Activated naive CD8-positive, alpha-beta T cell treated with anti-CD3 and anti-CD28 coated beads for 36 hours (primary cell): Measurements from ENCODE around the gene MSL3B.
A peak's percentile ranks its signal among the peaks of the same experiment; 100 is the strongest.

Experiments
- DNase-seq: peaks from one replicate; pipeline ENCODE4 v3.0.0; 2021
- H3K27ac Mint-ChIP-seq: one replicate; pipeline ENCODE4 v1.8.0; 2022; ENCODE audit warnings: mild to moderate bottlenecking, moderate library complexity, mixed read lengths
- H3K27me3 Mint-ChIP-seq: one replicate; pipeline ENCODE4 v1.8.0; 2022; ENCODE audit warnings: mild to moderate bottlenecking, mixed read lengths
- H3K36me3 Mint-ChIP-seq: one replicate; pipeline ENCODE4 v1.8.0; 2021; ENCODE audit warnings: mild to moderate bottlenecking, mixed read lengths
- H3K4me1 Mint-ChIP-seq: one replicate; pipeline ENCODE4 v1.8.0; 2021; ENCODE audit warnings: mixed read lengths
- H3K4me3 Mint-ChIP-seq: one replicate; pipeline ENCODE4 v1.8.0; 2022; ENCODE audit warnings: mild to moderate bottlenecking, moderate library complexity, mixed read lengths
- H3K9me3 Mint-ChIP-seq: one replicate; pipeline ENCODE4 v1.8.0; 2022; ENCODE audit warnings: mixed read lengths

Gene MSL3B

DNA sequence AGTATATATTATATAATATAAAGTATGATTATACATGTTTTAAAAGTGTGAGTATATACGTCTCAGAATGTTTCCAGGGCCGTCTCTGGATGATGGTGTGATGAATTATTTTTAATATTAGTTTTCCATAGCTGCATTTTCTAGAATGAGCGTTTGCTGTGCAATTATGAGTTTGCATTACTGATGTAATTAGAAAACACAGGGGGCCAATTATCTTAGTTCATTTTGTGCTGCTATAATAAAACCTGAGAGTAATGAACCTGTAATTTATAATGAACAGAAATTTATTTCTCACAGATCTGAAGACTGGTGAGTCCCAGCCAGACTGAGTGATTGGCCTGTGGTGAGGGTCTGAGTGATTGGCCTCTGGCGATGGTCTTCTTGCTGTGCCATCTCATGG is 9.9 kb downstream of the MSL3B start:
- no peaks in the 10 kb centered on the region for H3K9me3 Mint-ChIP-seq
- H3K36me3 Mint-ChIP-seq, result peaks cover 16% of the 10 kb centered on the region
- H3K4me3 Mint-ChIP-seq, result no peak overlapping the region
- H3K27me3 Mint-ChIP-seq, result peaks cover 10% of the 10 kb centered on the region
- DNase-seq, result no peak
- H3K4me1 Mint-ChIP-seq, result peaks cover 12% of the 10 kb centered on the region
- no peak overlapping the region for H3K27ac Mint-ChIP-seq

- DNase-seq, result peak; percentile 51
- no peak overlapping the region for H3K4me3 Mint-ChIP-seq
- H3K36me3 Mint-ChIP-seq, result peaks cover 22% of the 10 kb centered on the region
- no peaks in the 10 kb centered on the region for H3K9me3 Mint-ChIP-seq
- no peak overlapping the region for H3K27ac Mint-ChIP-seq
- H3K4me1 Mint-ChIP-seq, result peaks cover 16% of the 10 kb centered on the region
- H3K27me3 Mint-ChIP-seq, result peaks cover 15% of the 10 kb centered on the region
These were observed 10.6 kb downstream of the MSL3B start for GRCh38 chr2:233857511-233858141.

GRCh38 chr2:233856184-233856583 is 12.0 kb downstream of the MSL3B start:
- Mint-ChIP-seq H3K4me1 (peaks cover 20% of the 10 kb centered on the region), H3K27me3 (peaks cover 22% of the 10 kb centered on the region), H3K27ac (no peak overlapping the region), H3K4me3 (no peak overlapping the region), H3K36me3 (peaks cover 30% of the 10 kb centered on the region), H3K9me3 (no peaks in the 10 kb centered on the region)
- DNase-seq, result no peak

GRCh38 chr2:233855345-233855744 is 12.8 kb downstream of the MSL3B start:
- peak overlapping the region; percentile 94 for H3K4me3 Mint-ChIP-seq
- peaks cover 30% of the 10 kb centered on the region for H3K36me3 Mint-ChIP-seq
- H3K4me1 Mint-ChIP-seq, result peaks cover 20% of the 10 kb centered on the region
- DNase-seq, result no peak
- H3K9me3 Mint-ChIP-seq, result no peaks in the 10 kb centered on the region
- H3K27ac Mint-ChIP-seq, result no peak overlapping the region
- H3K27me3 Mint-ChIP-seq, result peaks cover 22% of the 10 kb centered on the region

GRCh38 chr2:233854241-233854981 is 13.8 kb downstream of the MSL3B start, which contains the start of gene HJURP:
Gene HJURP (minus strand): TSS chr2:233854535. CDS start chr2:233854500, 35 bp downstream.
- peaks cover 22% of the 10 kb centered on the region for H3K27me3 Mint-ChIP-seq
- H3K36me3 Mint-ChIP-seq, result peaks cover 38% of the 10 kb centered on the region
- no peaks in the 10 kb centered on the region for H3K9me3 Mint-ChIP-seq
- H3K4me1 Mint-ChIP-seq, result peaks cover 20% of the 10 kb centered on the region
- peak within 1 kb of the TSS; percentile 94 for H3K27ac Mint-ChIP-seq
- H3K4me3 Mint-ChIP-seq, result peak within 1 kb of the TSS; percentile 94
- peak; percentile 91 for DNase-seq

GRCh38 chr2:233853883-233854240 is 14.3 kb downstream of the MSL3B start:
- peak overlapping the region; percentile 94 for H3K4me3 Mint-ChIP-seq
- H3K36me3 Mint-ChIP-seq, result peaks cover 44% of the 10 kb centered on the region
- peak overlapping the region; percentile 89 for H3K27ac Mint-ChIP-seq
- peaks cover 24% of the 10 kb centered on the region for H3K4me1 Mint-ChIP-seq
- H3K9me3 Mint-ChIP-seq, result no peaks in the 10 kb centered on the region
- H3K27me3 Mint-ChIP-seq, result peaks cover 26% of the 10 kb centered on the region
- no peak for DNase-seq

DNA sequence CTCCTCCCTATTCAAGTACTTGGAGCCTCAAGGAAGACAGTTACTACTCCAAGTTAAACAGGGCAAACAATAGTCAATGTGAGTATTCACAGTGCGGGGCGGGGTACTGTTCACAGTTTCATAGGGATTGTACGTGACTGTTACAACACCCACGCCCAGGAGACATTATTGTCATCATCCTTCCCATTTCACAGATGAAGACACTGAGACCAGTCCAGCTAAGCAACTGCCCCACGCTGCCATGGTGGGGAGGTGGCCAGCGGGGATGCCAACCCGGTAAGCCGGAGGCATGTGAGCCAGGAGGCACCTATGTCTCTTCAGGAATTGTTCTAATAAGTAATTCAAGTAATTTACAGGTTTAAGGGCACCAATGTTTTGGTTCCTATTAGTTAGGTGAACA is 14.8 kb downstream of the MSL3B start:
- Mint-ChIP-seq H3K36me3 (peaks cover 49% of the 10 kb centered on the region), H3K27me3 (peaks cover 26% of the 10 kb centered on the region), H3K27ac (peak overlapping the region; percentile 89), H3K4me1 (peaks cover 26% of the 10 kb centered on the region), H3K4me3 (peak overlapping the region; percentile 94), H3K9me3 (no peaks in the 10 kb centered on the region)
- DNase-seq, result no peak

DNA sequence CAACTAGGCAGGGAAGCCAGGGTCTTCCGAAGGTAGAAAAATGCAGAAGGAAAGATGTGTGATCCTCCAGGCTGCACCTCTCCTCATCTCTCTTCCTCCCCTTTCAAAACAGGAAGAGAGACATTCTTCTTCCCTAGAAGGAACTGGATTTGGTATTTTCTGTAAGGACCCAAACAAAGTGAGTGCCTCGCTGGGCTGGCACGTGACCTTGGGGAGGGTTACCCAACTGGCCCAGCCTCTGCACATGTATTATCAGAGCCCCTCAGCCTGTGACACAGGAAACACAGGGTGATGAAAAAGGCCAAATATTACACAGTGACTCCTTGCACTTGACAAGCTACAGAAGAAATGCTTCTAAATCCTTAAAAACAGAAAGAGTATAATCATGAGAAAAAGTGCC is 16.1 kb downstream of the MSL3B start:
- H3K4me1 Mint-ChIP-seq, result peaks cover 20% of the 10 kb centered on the region
- H3K27ac Mint-ChIP-seq, result no peak overlapping the region
- peaks cover 58% of the 10 kb centered on the region for H3K36me3 Mint-ChIP-seq
- H3K9me3 Mint-ChIP-seq, result no peaks in the 10 kb centered on the region
- no peak for DNase-seq
- H3K4me3 Mint-ChIP-seq, result peak overlapping the region; percentile 94
- peaks cover 26% of the 10 kb centered on the region for H3K27me3 Mint-ChIP-seq

DNA sequence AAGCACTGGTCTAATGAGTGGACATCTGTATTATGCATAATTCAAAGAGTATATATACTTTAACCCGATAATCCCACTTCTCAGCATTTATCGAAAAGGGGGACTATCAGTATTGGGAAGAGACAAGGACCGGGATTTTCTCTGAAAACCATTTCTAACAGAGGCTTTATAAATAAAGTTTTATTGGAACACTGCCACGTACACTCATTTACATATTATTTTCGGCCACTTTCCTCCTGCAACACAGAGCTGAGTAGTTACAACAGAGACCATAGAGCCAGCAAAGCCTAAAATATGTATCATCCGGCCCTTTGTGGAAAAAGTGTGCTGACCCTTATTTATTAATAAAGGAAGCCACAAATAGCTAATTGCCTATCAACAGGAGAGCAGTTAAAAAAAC is 17.0 kb downstream of the MSL3B start:
- Mint-ChIP-seq H3K9me3 (no peaks in the 10 kb centered on the region), H3K4me3 (no peak overlapping the region), H3K4me1 (peaks cover 20% of the 10 kb centered on the region), H3K27ac (no peak overlapping the region), H3K36me3 (peaks cover 65% of the 10 kb centered on the region), H3K27me3 (peaks cover 23% of the 10 kb centered on the region)
- no peak for DNase-seq

DNA sequence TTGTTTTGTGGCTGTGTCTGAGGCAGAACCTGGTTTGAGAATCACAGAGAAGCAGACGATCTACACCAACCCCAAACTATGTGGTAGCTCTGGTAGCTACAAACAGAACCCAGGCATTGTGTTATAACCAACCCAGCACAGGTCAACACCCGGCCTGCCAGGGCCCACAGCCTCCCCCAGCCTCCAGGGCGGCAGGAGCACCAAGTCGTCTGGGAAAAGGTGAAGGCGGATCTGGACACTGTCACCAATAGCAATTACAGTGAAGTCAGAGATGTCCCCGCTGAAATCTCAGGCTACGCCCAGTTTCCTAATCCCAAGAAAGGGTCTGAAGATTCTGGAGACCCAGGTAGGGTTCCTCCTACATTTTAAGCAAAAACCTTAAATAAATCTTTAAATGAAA is 17.4 kb downstream of the MSL3B start:
- peaks cover 20% of the 10 kb centered on the region for H3K4me1 Mint-ChIP-seq
- no peak for DNase-seq
- H3K4me3 Mint-ChIP-seq, result no peak overlapping the region
- peaks cover 69% of the 10 kb centered on the region for H3K36me3 Mint-ChIP-seq
- H3K9me3 Mint-ChIP-seq, result no peaks in the 10 kb centered on the region
- no peak overlapping the region for H3K27ac Mint-ChIP-seq
- H3K27me3 Mint-ChIP-seq, result peaks cover 23% of the 10 kb centered on the region

- Mint-ChIP-seq H3K36me3 (peaks cover 79% of the 10 kb centered on the region), H3K27me3 (peaks cover 23% of the 10 kb centered on the region), H3K9me3 (no peaks in the 10 kb centered on the region), H3K4me3 (no peak overlapping the region), H3K27ac (no peak overlapping the region), H3K4me1 (peaks cover 16% of the 10 kb centered on the region)
- no peak for DNase-seq
These were observed 18.4 kb downstream of the MSL3B start for GRCh38 chr2:233849607-233850271.

DNA sequence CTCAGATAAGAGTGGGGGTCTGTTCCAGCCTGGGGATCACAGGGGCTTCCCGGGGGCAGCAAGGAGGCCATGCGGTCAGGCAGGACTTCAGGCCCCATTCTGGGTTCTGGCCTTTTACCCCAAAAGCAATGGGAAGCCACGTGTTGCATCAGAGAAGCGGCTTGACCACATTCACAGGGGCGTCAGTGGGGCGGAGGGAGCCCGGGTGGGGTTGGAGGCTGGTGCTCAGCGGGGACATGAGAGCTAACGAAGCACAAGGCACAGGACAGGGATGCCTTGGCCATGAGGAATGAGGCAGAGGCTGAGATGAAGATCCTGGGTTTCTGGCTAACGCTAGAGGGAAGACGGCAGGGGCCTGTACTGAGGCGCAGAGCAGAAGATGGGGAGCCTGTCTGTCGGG is 19.9 kb downstream of the MSL3B start:
- Mint-ChIP-seq H3K36me3 (peaks cover 82% of the 10 kb centered on the region), H3K27ac (no peak overlapping the region), H3K4me1 (peaks cover 14% of the 10 kb centered on the region), H3K27me3 (peaks cover 17% of the 10 kb centered on the region), H3K4me3 (no peak overlapping the region), H3K9me3 (no peaks in the 10 kb centered on the region)
- no peak for DNase-seq

DNA sequence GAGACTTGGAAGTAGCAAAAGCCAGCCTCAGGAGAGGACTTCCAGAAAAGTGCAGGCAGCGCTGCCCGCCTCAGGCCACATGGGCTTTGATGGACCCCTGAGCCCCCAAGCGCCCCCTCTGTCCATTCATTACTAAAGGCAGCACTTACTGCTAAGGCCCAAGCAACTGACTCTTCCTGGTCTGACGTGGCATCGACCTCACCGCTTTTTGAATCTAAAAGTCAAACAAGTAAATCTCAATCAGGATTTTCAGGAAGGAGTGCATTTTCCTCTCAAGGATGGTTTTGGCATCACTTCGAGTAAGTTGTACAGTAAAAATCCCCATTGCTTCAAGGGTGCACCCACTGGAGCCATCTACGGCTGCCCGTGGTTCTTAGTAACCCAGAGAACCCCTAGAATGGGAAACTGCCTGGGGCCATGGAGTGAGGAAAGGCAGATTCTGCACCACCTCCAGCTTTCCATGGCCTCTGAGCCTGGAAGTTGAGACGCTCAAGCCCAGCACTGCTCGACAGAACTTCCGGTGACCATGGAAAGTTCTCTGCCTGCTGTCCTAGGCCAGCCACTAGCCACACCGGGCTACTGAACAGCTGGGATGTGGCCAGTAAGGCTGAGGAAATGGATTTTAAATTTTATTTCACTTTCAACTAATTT is 20.8 kb downstream of the MSL3B start:
- peaks cover 9% of the 10 kb centered on the region for H3K27me3 Mint-ChIP-seq
- H3K4me3 Mint-ChIP-seq, result no peak overlapping the region
- H3K27ac Mint-ChIP-seq, result no peak overlapping the region
- no peak for DNase-seq
- peaks cover 8% of the 10 kb centered on the region for H3K4me1 Mint-ChIP-seq
- peaks cover 81% of the 10 kb centered on the region for H3K36me3 Mint-ChIP-seq
- no peaks in the 10 kb centered on the region for H3K9me3 Mint-ChIP-seq

- Mint-ChIP-seq H3K9me3 (no peaks in the 10 kb centered on the region), H3K36me3 (peaks cover 78% of the 10 kb centered on the region), H3K4me1 (peaks cover 6% of the 10 kb centered on the region), H3K27ac (no peak overlapping the region), H3K4me3 (no peak overlapping the region), H3K27me3 (peaks cover 5% of the 10 kb centered on the region)
- no peak for DNase-seq
These were observed 21.6 kb downstream of the MSL3B start for GRCh38 chr2:233846387-233847247.
